ENCODE data around the gene HDLBP.

The HDLBP gene

DNA sequence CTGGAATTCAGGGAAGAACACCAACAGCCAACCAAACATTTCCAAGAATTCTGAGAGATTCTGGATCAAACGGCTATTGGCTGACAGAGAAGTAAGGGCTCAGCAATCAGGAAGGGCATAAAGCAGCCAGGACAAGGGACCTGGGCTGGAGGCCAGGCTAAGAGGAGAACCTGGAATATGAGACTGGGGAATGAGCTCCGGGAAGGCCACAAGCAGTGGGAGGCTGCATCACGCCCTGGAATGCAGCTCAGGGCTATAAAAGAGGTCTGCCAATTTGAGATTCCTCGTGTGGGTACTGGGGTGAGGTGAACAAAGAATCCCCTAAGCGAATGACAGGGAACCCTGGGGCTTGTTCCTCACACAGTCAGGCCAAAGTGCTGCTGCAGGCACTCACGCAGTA lies 66.6 kb downstream of the HDLBP start:
- no peak for DNase-seq

DNA sequence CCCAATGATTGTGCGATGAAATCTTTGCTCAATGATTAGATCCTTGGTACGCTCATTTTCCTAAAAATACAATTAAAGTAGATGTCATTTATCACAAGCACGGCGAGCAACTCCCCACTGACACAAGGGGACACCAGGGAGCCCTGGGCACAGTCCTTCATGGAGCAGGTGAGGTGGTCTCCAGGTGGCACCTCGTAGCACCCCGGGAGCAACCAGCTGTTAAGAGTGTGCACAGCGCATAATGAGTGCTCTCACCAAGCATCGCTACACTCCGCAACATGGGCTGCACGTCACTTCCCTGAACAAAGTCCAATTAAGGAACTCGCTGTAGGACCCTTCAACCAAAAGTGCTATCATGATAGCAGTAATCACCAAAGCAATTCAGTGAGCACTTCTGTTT lies 67.2 kb downstream of the HDLBP start:
- DNase-seq, result no peak

DNA sequence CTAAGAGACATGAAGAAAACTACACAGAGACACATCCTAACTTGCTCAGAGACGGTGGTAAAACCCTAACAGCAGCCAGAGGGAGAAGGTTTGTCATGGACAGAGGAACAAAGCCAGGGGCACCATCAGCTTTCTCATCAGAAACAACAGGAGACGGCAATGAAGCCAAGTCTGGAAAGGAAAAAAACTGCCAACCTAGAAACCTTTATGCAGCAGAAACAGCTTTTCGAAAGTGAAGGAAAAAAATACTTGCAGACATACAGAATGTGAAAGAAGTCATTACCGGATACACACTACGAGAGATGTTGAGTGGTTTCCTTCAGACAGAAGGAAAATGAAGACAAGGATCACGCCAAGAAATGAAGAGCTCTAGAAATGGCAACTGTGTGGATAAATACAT lies 71.1 kb downstream of the HDLBP start:
- DNase-seq, result no peak

DNA sequence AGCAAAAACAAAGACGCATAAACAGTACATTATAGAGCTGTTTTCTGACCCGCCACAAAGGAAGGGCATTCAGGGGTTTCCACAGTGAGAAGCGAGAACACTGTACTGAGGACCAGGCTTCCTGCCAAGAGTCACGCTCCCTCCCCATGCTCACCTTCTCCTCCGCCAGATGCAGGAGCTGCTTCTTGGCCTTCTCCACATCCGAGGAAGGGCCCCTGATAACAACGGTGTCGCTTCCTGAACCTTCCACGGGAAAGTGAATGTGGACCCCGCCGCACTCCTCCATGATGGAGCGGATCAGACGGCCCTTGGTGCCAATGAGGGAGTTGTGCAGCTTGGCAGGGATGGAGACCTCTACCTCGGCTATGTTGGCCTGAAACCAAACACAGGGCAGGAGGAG lies 73.2 kb downstream of the HDLBP start:
- no peak for DNase-seq

DNA sequence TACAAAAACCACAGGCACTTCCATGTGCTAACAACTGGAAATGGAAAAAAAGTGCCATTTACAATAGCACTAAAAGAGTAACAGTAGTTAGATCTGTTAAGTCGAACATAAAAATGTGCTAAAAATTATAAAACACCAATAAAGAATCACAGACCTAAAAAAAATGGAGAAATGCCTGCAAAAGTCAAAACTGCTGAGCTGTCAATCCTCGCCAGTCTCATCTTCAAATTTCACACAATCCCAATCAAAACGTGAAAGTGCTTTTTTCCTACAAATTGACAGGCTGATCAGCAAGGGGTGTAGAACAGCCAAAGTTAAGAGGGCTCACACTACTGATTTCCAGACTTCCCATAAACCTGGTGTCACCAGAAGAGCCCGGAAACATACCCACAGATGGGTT lies 73.8 kb downstream of the HDLBP start:
- DNase-seq, result no peak

DNA sequence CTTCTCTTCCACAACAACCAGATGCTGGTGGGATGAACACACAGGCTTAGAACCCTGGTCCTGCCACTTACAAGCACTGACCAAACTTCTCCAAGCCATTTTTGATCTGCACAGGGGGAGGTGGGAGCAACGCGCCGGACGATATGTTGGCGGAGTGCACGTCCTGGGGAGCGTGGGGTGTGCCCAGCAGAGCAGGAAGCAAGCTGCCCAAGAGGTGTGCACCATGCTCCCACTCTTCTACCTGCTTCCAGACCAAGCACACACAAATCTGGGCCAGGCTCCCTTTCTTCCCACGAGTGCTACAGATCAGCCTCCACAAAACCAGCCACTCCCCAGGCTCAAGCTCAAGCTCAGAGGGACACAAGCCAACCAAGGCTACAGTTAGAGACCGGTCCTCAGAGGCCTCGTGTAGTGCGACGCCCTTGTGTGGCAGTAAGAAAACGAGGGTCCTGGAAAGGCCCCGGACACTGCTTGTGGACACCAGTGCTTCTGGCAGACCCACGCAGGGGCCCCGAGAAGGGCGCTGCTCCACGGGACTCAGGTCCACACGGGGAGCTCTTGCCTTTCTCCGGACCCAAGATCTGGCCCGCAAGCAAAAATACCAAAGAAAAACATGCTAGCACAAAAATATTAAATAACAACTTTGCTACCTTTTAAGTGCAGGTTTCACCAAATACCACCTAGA lies 75.0 kb downstream of the HDLBP start:
- no peak for DNase-seq

DNA sequence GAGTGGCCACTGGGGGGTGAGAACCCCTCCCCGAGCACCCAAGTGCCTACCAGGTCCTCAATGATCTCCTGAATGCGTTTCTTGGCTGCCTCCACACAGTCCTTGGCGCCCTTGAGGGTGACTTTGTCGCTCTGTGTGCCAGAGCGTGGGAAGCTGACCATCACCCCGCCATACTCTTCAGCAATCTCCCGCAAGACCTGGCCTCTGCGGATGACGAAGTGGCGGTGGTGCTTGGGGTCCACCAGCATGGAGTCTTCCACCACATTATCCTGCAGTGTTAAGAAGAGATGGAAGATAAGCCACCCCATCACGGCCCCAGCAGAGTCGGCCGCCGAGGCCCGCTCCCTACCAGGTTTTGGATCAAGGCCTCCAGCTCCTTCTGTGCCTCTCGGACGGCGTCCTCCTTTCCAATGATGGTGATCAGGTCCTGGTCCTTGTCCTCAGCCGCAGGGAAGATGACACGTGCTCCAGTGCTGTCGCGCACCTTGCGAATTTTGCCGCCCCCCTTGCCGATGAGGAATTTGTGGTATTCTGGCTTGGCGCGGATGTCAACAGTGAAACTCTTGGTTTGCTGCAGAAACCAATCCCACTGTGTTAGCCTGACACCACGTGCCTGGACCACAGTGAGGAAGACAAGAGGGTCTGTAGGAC lies 75.8 kb downstream of the HDLBP start:
- no peak for DNase-seq

DNA sequence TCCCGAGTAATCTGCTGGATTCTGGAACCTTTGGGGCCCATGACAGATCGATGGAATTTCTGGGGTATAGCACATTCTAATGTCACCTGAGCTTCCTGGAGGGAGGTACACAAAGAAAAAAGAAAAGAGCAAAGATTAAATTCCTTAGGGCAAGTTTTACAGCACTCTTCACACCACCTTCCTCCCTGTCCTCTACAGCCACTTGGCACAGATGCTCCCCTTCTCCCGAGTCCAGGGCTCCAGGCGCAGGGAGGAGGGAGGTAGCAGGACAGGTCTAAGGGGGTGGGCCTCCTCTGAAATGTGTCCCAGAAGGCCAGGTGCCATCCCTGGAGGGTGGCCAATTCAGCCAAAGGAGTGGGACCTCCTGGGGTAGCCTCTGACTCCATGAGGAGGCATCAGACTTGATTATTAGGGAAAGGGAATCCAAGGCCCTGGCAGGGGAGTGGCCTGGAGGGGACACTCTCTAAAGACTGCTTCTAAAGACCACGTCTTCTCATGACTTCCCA lies 76.7 kb downstream of the HDLBP start:
- no peak for DNase-seq

DNA sequence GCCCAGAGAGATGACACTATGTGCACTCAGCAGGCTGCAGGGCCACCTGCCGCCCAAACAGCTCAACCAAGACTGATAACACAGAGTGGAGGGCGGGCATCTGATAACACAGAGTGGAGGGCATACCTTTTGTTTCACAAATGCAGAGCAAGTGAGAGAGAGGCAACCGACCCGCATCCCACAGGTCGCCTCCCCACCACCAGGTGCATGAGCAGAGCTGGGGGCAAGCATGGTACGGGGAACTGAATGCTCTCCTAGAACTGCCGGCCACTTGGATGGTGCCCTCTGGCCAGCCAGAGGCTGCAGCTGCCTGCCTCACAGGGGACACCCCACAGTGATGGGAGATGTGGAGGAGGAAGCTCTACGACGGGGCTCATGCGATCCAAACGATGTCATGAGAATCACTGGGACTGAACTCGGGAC lies 77.5 kb downstream of the HDLBP start:
- DNase-seq, result no peak

DNA sequence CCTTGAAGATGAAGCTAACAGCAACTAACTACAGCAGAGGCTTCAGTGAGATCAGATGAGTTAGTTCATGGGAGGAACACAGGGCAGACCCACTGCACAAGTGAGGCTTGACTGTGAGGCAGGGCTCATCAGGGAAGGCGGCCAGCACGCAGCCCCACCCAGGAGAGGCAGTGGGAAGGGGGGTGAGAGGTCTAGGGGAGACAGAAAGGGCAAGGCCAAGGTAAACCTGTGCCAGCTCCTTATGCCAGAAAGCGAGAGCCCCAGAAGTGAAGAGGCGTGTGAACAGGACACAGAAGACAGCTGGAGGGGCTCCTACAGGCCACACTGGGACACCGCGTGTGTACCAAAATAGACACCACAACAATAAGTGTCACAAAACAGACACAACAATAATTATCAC lies 78.4 kb downstream of the HDLBP start:
- no peak for DNase-seq

DNA sequence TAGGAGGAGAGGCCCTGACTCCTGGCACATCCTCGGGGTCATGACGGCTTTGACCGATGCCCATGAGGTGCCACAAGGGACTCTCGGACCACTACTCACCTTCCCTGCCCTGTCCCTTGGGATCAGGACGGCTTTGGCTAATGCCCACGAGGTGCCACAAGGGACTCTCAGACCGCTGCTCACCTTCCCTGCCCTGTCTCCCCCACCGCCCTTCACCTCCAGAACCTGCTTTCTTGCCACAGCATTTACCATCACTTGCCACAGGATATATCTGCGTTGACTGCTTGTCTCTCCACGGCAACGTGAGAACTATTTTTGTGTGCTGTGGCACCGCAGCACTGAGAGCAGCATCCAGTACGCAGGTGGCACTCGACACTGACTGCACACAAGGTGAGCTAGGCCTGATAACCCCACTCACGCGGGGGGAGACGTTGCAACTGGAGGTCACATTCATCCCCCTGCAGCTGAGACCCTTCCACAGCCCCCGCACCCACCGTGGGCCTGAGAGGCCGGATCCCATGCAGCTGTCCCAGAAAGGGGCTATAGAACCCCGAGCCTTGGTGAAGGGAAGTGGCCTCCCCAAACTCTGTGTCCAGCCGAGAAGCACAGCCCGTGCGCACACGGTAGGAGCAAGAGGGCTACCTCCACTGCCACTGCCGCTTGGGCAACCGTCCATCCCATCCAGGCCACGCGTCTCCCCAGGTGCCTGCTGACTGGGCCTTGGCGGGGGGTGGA lies 79.4 kb downstream of the HDLBP start:
- DNase-seq, result no peak

DNA sequence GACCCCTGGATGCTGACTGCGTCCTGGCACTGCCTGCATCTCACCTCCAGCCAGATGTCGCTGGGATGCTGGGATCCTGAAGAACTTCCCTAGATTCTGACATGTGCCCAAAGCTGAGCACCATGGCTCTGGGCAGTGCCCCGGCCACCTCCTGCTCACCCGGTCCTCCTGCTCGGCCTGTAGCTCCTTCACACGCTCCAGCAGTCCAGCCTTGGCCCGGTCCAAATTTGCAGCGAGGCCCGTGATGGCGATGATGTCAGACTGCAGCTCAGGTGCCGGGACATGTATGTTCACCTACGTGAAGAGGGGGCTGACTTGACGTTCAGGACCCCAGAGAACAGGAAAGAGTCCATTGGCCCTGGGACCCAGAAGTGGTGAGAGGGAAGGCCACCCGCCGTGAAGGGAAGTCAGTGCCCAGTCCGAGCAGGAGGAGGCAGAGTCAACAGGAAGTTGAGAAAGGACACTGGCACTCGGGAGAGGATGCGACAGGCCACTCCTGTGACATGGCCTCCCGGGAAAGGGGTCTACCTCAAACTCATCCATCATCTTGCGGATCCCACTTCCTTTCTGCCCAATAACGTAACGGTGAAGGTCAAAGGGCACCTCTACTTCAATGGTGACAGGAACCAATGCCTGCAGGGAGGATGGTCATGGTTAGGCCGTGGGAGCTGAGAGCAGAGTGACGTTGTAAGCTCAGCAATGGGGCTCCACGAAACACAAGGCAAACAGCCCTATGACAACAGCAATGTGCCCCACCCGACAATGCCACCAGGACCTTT lies 80.3 kb downstream of the HDLBP start:
- DNase-seq, result no peak

DNA sequence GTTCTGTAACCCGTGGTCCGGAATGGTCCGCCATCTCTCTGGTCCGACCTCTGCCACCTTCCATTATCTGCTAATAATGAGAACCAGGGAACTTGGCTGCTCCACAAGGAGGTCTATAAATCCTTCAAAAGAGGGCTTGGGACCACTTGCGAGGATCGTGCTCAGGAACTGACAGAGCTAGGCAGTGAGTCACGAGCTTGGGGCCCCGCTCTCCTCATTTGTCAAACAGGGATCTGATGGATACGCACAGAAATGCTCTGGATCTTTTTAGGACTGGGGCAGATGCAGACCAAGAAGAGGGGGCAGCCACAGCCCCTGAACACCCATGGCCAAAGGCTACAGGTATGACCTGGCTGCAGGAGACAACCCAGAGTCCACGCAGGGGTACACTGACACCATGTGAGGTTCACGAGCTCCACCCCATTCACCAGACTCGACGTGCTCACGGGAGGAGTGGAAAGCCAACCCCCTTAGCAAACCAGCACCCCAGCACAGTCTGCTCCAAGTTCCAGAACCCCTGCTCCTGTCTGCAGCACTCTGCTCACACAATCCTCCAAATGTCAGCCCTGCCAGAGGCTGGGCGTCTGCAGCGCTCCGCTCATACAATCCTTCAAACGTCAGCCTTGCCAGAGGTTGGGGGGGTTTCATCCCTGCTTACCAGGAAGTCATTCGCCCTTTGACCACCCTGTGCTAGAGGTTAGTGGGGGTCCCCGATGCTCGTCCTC lies 81.2 kb downstream of the HDLBP start:
- DNase-seq, result no peak

DNA sequence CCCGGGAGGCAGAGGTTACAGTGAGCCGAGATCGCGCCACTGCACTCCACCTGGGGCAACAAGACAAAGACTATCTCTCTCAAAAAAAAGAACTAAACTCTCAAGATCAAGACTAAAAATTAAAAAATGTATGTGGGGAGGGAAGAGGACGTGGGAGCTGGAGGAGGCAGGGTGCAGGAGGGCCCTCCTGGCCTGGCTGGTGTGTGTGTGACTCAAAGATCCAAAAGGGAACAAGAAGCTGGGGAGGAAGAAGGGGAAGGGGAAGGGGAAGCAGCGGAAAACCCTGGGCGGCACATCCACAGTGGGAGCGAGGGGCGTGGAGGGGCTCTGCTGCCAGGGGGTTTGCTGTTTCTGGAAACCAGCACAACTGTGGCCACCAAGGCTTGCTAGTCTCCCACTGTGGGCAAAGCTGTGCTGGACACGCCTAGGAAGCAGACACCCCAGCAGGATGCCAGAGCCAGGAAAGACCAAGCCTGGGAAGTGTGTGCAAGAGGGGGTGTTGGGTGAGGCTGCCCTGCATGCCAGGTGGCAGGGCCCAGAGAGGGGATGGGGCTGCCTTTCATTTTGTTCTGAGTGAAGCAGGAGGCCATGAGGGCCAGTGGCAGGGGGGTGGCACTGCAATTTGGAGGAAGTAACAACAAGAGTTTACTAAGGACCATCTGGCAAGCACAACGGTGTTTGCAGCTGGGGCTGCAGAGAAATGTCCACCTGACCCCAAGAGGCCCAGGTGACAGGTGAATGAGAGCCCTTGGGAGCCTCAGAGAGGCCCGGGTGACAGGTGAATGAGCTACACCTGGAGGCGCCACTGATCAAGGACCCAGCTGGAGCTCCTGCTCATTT lies 82.5 kb downstream of the HDLBP start:
- no peak for DNase-seq

DNA sequence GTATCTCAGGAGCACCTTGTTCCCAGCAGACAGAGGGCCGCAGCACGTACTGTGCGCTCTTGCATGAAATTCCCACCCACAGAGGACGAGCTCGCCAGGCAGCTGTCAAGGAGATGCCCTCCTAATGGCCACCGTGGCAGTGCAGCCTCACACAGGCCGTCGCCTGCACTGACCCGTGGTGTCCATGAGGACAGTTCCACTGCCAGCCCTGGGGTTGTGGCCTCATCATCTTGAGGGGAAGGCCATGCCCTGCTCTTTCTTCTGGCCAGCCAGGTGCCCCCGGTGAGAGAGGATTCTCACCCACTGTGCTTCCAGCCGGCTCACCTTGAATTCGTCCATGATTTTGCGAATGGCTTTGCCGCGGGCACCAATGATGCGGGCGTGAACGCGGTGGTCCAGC lies 85.0 kb downstream of the HDLBP start:
- DNase-seq, result no peak

DNA sequence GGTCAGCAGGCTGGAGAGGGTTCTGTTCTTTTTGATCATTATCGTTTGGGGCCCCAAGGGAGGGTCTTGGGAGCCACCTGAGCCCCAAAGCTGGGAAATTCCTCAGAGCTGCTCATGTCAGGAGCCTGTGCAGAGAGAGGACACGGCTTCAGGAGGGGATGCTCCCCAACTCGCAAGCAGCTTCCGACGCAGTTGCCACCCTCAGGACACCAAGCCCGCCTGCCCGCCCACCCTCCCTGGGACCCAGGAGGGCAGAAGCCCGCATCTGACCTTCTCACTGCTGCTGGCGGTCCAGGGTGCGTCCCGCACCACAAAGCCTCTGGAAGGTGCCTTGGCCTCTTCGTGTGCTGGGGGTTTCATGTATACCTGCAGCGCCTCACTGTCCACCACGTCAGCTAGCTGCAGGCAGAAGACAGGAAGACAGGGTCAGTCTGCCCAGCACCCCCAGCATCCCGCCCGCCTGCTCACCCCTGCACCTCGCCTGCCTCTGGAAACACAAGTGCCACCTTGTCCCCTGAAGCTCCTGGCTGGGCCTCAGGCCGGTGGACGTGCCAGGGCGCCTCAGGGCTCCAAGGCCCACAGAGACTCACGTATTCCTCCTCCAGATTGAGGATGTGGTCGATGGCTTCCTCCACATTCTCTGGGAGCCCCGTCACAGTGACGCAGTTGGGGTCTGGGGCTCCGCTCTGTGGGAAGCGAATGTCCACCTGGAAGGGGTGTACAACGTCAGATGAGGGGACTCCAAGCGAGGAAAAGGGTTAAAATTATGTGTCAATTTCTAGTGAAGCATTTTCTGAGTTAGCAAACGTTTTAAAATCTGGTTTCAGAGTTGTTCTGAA lies 85.7 kb downstream of the HDLBP start:
- DNase-seq, result no peak

DNA sequence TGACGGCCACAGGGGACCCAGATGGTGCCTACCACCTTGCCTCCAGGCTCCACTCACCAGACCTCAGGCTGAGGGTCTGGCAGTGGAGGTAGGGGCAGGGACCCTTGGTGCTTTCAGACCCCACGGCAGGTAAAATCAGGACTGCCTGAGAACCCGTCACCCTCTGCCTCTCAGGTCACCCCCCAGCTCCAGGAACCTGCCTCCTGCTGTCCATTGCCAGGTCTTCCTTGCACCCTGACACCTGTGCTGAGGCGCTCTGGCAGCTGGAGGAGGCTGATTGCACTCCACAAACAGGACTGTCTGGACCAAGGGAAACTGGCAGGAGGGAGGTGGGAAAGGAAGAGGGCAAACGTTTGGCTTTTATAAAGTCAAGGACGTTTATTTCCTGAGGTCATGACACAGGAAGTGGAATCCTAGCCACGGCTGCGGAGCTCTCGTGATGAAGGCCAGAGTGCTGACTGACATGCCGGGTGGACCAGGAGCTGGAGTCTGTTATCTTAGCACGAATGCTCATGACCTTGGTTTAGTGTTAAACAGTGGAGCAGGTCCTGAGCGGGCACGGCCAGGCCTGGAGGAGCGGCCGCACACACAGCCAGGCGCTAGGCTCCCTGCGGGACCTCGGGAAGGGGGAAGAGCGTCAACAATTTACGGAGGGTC lies 86.5 kb downstream of the HDLBP start:
- no peak for DNase-seq

DNA sequence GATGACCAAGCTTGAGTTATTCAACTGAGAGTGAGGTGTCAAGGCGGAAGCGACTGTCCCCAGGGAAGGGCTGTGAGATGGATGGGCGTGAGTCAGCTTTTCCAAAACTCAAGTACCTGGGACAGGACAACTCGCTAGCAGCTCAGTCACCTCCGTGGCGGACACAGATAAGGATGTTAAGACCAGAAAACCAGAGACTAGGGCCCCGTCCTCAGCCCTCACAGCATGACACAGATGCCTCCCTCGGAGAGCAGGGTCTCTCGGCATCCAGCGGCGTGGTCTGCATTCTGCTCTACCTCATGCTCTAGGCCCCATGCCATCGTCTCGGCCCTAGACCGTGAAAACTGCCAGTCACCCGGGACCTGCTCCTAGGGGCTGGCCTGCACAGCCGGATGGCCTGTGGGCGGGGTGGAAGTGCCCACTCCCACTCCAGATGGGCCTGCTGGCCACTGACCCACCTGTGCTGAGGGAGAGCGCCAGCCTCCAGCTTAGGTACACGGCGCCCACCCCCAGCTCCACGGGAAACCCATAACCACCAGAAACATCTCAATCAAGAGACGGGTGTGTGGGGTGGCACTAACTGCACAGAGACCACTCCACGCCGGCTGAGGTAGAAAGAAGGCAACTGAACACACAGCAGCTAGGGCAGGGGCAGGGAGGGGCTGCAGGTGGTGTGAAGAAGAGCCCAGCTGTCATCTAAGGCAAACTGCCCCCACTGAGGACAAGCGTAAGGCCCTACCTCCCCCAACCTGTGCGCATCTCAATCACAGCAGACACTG lies 87.2 kb downstream of the HDLBP start:
- no peak for DNase-seq

DNA sequence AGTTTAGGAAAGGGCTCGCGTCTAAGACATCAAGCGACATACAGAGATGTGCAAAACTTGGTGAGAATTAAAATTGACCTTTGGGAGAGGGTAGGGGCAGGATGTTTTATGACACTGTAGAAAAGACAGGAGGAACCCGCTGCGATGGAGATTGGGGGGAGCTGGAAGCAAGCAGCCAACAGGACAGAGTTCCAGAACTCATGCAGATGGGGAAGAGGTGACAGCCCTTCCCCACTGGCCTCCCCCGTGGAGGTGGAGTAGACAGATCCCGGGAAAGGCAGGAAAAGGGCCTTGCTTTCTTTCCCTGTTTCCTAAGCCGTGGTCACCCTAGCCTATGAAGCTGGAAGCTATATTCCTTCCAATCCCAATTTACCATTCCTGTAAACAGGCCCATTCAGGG lies 87.9 kb downstream of the HDLBP start:
- DNase-seq, result no peak

Measured in NCI-H226 (cell line).